ENCODE results near the gene KDM5B.

Gene KDM5B

DNA sequence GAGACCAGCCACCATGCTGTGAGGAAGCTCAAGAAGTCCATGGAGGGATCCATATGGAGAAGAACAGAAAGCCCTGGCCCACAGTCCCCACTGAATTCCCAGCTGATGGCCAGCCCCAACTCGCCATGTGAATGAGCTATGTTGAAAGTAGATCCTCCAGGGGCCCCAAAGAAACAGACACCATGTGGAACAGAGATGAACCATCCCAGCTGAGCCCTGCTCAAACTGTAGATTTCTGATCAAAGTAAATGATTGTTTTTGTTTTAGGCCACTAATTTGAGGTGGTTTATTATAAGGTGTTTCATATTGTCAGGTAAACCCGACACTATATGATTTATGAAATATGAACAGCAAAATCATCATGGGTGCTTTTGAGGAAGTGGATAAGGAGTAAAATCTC lies 130.8 kb downstream of the KDM5B start:
- H3K27ac ChIP-seq = no peak overlapping the region
- TF ChIP-seq, protein P1, sequence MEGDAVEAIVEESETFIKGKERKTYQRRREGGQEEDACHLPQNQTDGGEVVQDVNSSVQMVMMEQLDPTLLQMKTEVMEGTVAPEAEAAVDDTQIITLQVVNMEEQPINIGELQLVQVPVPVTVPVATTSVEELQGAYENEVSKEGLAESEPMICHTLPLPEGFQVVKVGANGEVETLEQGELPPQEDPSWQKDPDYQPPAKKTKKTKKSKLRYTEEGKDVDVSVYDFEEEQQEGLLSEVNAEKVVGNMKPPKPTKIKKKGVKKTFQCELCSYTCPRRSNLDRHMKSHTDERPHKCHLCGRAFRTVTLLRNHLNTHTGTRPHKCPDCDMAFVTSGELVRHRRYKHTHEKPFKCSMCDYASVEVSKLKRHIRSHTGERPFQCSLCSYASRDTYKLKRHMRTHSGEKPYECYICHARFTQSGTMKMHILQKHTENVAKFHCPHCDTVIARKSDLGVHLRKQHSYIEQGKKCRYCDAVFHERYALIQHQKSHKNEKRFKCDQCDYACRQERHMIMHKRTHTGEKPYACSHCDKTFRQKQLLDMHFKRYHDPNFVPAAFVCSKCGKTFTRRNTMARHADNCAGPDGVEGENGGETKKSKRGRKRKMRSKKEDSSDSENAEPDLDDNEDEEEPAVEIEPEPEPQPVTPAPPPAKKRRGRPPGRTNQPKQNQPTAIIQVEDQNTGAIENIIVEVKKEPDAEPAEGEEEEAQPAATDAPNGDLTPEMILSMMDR (IDR thresholded peaks at IDR 0.05) = no peak
- TF ChIP-seq ZFX (IDR thresholded peaks at IDR 0.05; ENCODE audit: borderline replicate concordance) = no peak
